GM21786 (cell line): ENCODE results near the gene ARSB.
"Not testable (repeated sequence)": the region's sequence is repeated elsewhere in the genome, so short reads cannot be mapped to it uniquely, and the experiment has no call there.

ENCODE experiments used
- ATAC-seq: cut with Tn5 transposase; IDR thresholded peaks from one replicate; pipeline ENCODE4 v1.9.1; 2021; ENCODE audit not compliant: unreplicated experiment

ARSB gene

GRCh38 chr5:78997090-78997489 is 12.0 kb upstream of the ARSB start:
- no peak for ATAC-seq

GRCh38 chr5:78995521-78996007 is 10.5 kb upstream of the ARSB start:
- no peak for ATAC-seq

- ATAC-seq: no peak
Observed at GRCh38 chr5:78993165-78993564, 8.1 kb upstream of the ARSB start.

GRCh38 chr5:78992146-78992545 is 7.0 kb upstream of the ARSB start:
- ATAC-seq: no peak

- ATAC-seq: no peak
Observed at GRCh38 chr5:78989080-78989479, 4.0 kb upstream of the ARSB start.

- peak; percentile 50 for ATAC-seq
Observed at GRCh38 chr5:78985725-78986223, 664 bp upstream of the ARSB start.

- ATAC-seq: peak; percentile 63
Observed at GRCh38 chr5:78984439-78985115, 533 bp downstream of the ARSB start.

GRCh38 chr5:78983601-78984438 is 1.3 kb downstream of the ARSB start:
- ATAC-seq: no peak

GRCh38 chr5:78983194-78983593 is 1.9 kb downstream of the ARSB start:
- ATAC-seq: not testable (repeated sequence)

GRCh38 chr5:78979909-78980308 is 5.2 kb downstream of the ARSB start:
- ATAC-seq: no peak

- no peak for ATAC-seq
Observed at GRCh38 chr5:78979117-78979742, 5.9 kb downstream of the ARSB start.

GRCh38 chr5:78975035-78975434 is 10.1 kb downstream of the ARSB start:
- ATAC-seq: no peak

GRCh38 chr5:78974601-78975000 is 10.5 kb downstream of the ARSB start:
- no peak for ATAC-seq

- ATAC-seq: no peak
Observed at GRCh38 chr5:78974011-78974410, 11.1 kb downstream of the ARSB start.

- no peak for ATAC-seq
Observed at GRCh38 chr5:78972654-78973428, 12.3 kb downstream of the ARSB start.

GRCh38 chr5:78971998-78972397 is 13.1 kb downstream of the ARSB start:
- ATAC-seq: no peak

- ATAC-seq: no peak
Observed at GRCh38 chr5:78968781-78969180, 16.3 kb downstream of the ARSB start.

GRCh38 chr5:78964889-78965288 is 20.2 kb downstream of the ARSB start:
- no peak for ATAC-seq

- no peak for ATAC-seq
Observed at GRCh38 chr5:78961743-78962142, 23.4 kb downstream of the ARSB start.

- no peak for ATAC-seq
Observed at GRCh38 chr5:78959767-78960166, 25.3 kb downstream of the ARSB start.
